CD4-positive, alpha-beta T cell (primary cell): ENCODE data around the gene VSTM1. TPM values are rescaled to one million over a fixed set of nuclear protein-coding genes. Genes with fewer than 3 reads are reported as not detected.

Experiments
- ATAC-seq: fragments of 200-7000 bp; cut with Tn5 transposase; one replicate; pipeline ENCODE4 v1.10.0; 2022; ENCODE audit warnings: mild to moderate bottlenecking; ENCODE audit not compliant: poor library complexity
- CTCF ChIA-PET: fragments of 350-600 bp; sonication (Branson Sonifier 250); formaldehyde crosslinking; loops from one replicate; lab custom pipeline; 2021; ENCODE audit warnings: antibody characterized with exemption, inconsistent platforms; lab: Charles Lee
- POLR2A ChIA-PET: fragments of 350-600 bp; sonication (Branson Sonifier 250); formaldehyde crosslinking; loops from one replicate; lab custom pipeline; 2021; ENCODE audit warnings: antibody characterized with exemption, inconsistent platforms; lab: Charles Lee
- DNase-seq, 14 experiments: peaks; one replicate each; pipeline ENCODE4 v3.0.0-alpha.2; 2013 to 2020; ENCODE audit warnings: mixed read lengths in 2 of 14
- H3K27ac ChIP-seq, 2 donors: one replicate each; pipeline versions ENCODE4 v1.5.1 to v1.7.0; 2013; ENCODE audit warnings: low read length in 2 of 2, low read depth in 1 of 2, mild to moderate bottlenecking in 1 of 2
- H3K27me3 ChIP-seq, 2 experiments: 1 replicate in 1 of 2; 2 replicates in 1 of 2; pipeline versions ENCODE4 v1.6.1 to v1.7.0; 2013; ENCODE audit warnings: low read length in 2 of 2, control low read depth in 1 of 2, mild to moderate bottlenecking in 1 of 2, moderate library complexity in 1 of 2; ENCODE audit not compliant: insufficient read depth in 2 of 2, control insufficient read depth in 1 of 2
- H3K36me3 ChIP-seq: one replicate; pipeline ENCODE4 v1.6.1; 2013; ENCODE audit warnings: low read length, control low read depth; ENCODE audit not compliant: insufficient read depth
- H3K4me1 ChIP-seq: one replicate; pipeline ENCODE4 v1.6.1; 2013; ENCODE audit warnings: low read length, control low read depth; ENCODE audit not compliant: insufficient read depth
- H3K4me3 ChIP-seq: one replicate; pipeline ENCODE4 v1.5.1; 2013; ENCODE audit warnings: mild to moderate bottlenecking, low read length, moderate library complexity
- H3K9me3 ChIP-seq, 2 experiments: 1 replicate in 1 of 2; 2 replicates in 1 of 2; pipeline versions ENCODE4 v1.6.1 to v1.7.0; 2013; ENCODE audit warnings: low read length in 2 of 2, mild to moderate bottlenecking in 2 of 2, control low read depth in 1 of 2, moderate library complexity in 1 of 2; ENCODE audit not compliant: control insufficient read depth in 1 of 2, insufficient read depth in 1 of 2
- H3K27ac Mint-ChIP-seq: one replicate; pipeline ENCODE4 v1.8.0; 2020; ENCODE audit warnings: mixed read lengths
- H3K27me3 Mint-ChIP-seq: one replicate; pipeline ENCODE4 v1.8.0; 2021; ENCODE audit warnings: mixed read lengths
- H3K36me3 Mint-ChIP-seq: one replicate; pipeline ENCODE4 v1.8.0; 2021; ENCODE audit warnings: low read depth, mixed read lengths
- H3K4me1 Mint-ChIP-seq: one replicate; pipeline ENCODE4 v1.8.0; 2021; ENCODE audit warnings: low read depth, mixed read lengths
- H3K4me3 Mint-ChIP-seq: one replicate; pipeline ENCODE4 v1.8.0; 2020; ENCODE audit warnings: mild to moderate bottlenecking, mixed read lengths
- H3K9me3 Mint-ChIP-seq: one replicate; pipeline ENCODE4 v1.8.0; 2020; ENCODE audit warnings: mixed read lengths
- intact Hi-C, 2 experiments: fragments of 100-400 bp; cut with DNase I in 1 of 2; cut with micrococcal nuclease in 1 of 2; formaldehyde crosslinking; loops; one replicate each; pipeline versions ENCODE4 v1.15.1 to v1.9.0; 2023 to 2025; cut with DNase I, micrococcal nuclease
- total RNA-seq, 174 experiments: library from RNA in 2 of 174; stranded (reverse) in 2 of 174; gene quantifications; one replicate each; pipeline ENCODE4 v1.2.3 and lab custom pipeline; 2021 to 2026
- TF ChIP-seq, protein P1 (sequence below): fragments of 200-600 bp; IDR thresholded peaks from one replicate; pipeline ENCODE4 v1.8.0; 2022; ENCODE audit warnings: antibody characterized with exemption, mild to moderate bottlenecking

Gene VSTM1
- total RNA-seq, 2 experiments from 2014 or later = not detected

GRCh38 chr19:54002495-54003315 lies 61.0 kb downstream of the VSTM1 start:
- H3K36me3 ChIP-seq = no peaks in the 10 kb centered on the region
- H3K9me3 Mint-ChIP-seq = no peaks in the 10 kb centered on the region
- H3K27ac Mint-ChIP-seq = no peak overlapping the region
- H3K27ac ChIP-seq = no peak overlapping the region
- POLR2A ChIA-PET = no interaction called here
- no peaks in the 10 kb centered on the region for H3K4me1 ChIP-seq
- TF ChIP-seq, protein P1, sequence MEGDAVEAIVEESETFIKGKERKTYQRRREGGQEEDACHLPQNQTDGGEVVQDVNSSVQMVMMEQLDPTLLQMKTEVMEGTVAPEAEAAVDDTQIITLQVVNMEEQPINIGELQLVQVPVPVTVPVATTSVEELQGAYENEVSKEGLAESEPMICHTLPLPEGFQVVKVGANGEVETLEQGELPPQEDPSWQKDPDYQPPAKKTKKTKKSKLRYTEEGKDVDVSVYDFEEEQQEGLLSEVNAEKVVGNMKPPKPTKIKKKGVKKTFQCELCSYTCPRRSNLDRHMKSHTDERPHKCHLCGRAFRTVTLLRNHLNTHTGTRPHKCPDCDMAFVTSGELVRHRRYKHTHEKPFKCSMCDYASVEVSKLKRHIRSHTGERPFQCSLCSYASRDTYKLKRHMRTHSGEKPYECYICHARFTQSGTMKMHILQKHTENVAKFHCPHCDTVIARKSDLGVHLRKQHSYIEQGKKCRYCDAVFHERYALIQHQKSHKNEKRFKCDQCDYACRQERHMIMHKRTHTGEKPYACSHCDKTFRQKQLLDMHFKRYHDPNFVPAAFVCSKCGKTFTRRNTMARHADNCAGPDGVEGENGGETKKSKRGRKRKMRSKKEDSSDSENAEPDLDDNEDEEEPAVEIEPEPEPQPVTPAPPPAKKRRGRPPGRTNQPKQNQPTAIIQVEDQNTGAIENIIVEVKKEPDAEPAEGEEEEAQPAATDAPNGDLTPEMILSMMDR = no peak
- peaks cover 3 to 13% of the 10 kb centered on the region in 2 experiments for H3K27me3 ChIP-seq
- CTCF ChIA-PET = no interaction called here
- peaks cover 0 to 4% of the 10 kb centered on the region in 2 experiments for H3K9me3 ChIP-seq
- no peak overlapping the region for H3K4me3 ChIP-seq
- H3K36me3 Mint-ChIP-seq = no peaks in the 10 kb centered on the region
- peaks cover 50% of the 10 kb centered on the region for H3K27me3 Mint-ChIP-seq
- intact Hi-C loops = no loop called here
- no peaks in the 10 kb centered on the region for H3K4me1 Mint-ChIP-seq
- ATAC-seq = no peak
- no peak overlapping the region for H3K4me3 Mint-ChIP-seq
- DNase-seq = no peak

GRCh38 chr19:54001496-54001895 lies 62.2 kb downstream of the VSTM1 start:
- Histone ChIP-seq H3K9me3 (peaks cover 0 to 4% of the 10 kb centered on the region in 2 experiments), H3K4me3 (no peak overlapping the region), H3K27ac (no peak overlapping the region), H3K36me3 (no peaks in the 10 kb centered on the region), H3K4me1 (no peaks in the 10 kb centered on the region), H3K27me3 (peaks cover 1 to 13% of the 10 kb centered on the region in 2 experiments)
- POLR2A ChIA-PET = no interaction called here
- ATAC-seq = no peak
- no peaks in the 10 kb centered on the region for H3K9me3 Mint-ChIP-seq
- H3K27ac Mint-ChIP-seq = no peak overlapping the region
- TF ChIP-seq, protein P1 = no peak
- intact Hi-C loops = no loop called here
- peaks cover 56% of the 10 kb centered on the region for H3K27me3 Mint-ChIP-seq
- H3K4me1 Mint-ChIP-seq = no peaks in the 10 kb centered on the region
- no peaks in the 10 kb centered on the region for H3K36me3 Mint-ChIP-seq
- H3K4me3 Mint-ChIP-seq = no peak overlapping the region
- no peak for DNase-seq
- CTCF ChIA-PET = no interaction called here

DNA sequence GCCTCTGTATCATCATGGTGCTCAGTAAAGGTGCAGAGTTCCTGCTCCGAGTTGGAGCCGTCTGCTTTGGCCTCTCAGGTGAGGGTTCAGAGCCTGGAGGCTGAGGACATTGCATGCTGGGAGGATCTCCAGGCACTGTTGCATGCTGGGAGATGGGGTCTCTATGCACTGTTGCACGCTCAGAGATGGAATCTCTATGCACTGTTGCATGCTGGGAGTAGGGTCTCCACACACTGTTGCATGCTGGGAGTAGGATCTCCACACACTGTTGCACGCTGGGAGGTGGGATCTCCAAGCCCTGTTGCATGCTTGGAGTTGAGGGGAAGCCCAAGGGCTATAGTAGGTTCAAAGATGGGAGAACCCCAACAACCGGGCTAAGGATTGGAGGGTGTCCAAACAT lies 64.0 kb downstream of the VSTM1 start:
- H3K4me1 Mint-ChIP-seq = no peaks in the 10 kb centered on the region
- Histone ChIP-seq H3K4me1 (no peaks in the 10 kb centered on the region), H3K36me3 (no peaks in the 10 kb centered on the region), H3K4me3 (no peak overlapping the region), H3K27me3 (peaks cover 6 to 22% of the 10 kb centered on the region in 2 experiments), H3K27ac (no peak overlapping the region), H3K9me3 (peaks cover 0 to 3% of the 10 kb centered on the region in 2 experiments)
- intact Hi-C loops = no loop called here
- ATAC-seq (no peak), DNase-seq (no peak)
- TF ChIP-seq, protein P1 = no peak
- H3K9me3 Mint-ChIP-seq = no peaks in the 10 kb centered on the region
- POLR2A ChIA-PET = no interaction called here
- peaks cover 73% of the 10 kb centered on the region for H3K27me3 Mint-ChIP-seq
- CTCF ChIA-PET = no interaction called here
- no peak overlapping the region for H3K27ac Mint-ChIP-seq
- no peaks in the 10 kb centered on the region for H3K36me3 Mint-ChIP-seq
- H3K4me3 Mint-ChIP-seq = no peak overlapping the region
